HG03571 (cell line): Measurements from ENCODE around the gene PRKCE.

Source experiments
- ATAC-seq: cut with Tn5 transposase; IDR thresholded peaks from one replicate; pipeline ENCODE4 v1.9.1; 2021; ENCODE audit not compliant: unreplicated experiment

The PRKCE gene

GRCh38 chr2:45923701-45924100 lies 272.2 kb downstream of the PRKCE start:
- no peak for ATAC-seq

GRCh38 chr2:45925026-45925425 lies 273.6 kb downstream of the PRKCE start:
- no peak for ATAC-seq

- ATAC-seq, result no peak
Observed at GRCh38 chr2:45925636-45926366, 274.3 kb downstream of the PRKCE start.

- ATAC-seq, result no peak
Observed at GRCh38 chr2:45928946-45929345, 277.5 kb downstream of the PRKCE start.

- no peak for ATAC-seq
Observed at GRCh38 chr2:45929674-45930395, 278.4 kb downstream of the PRKCE start.

- no peak for ATAC-seq
Observed at GRCh38 chr2:45930396-45930792, 278.9 kb downstream of the PRKCE start.

GRCh38 chr2:45932278-45932975 lies 281.0 kb downstream of the PRKCE start:
- no peak for ATAC-seq

GRCh38 chr2:45935791-45936622 lies 284.5 kb downstream of the PRKCE start:
- no peak for ATAC-seq

- ATAC-seq, result no peak
Observed at GRCh38 chr2:45936623-45936979, 285.1 kb downstream of the PRKCE start.

- ATAC-seq, result no peak
Observed at GRCh38 chr2:45937990-45938389, 286.5 kb downstream of the PRKCE start.

GRCh38 chr2:45938649-45939511 lies 287.4 kb downstream of the PRKCE start:
- ATAC-seq, result no peak

GRCh38 chr2:45941531-45942236 lies 290.2 kb downstream of the PRKCE start:
- ATAC-seq, result no peak

- ATAC-seq, result no peak
Observed at GRCh38 chr2:45942237-45942738, 290.8 kb downstream of the PRKCE start.

- ATAC-seq, result no peak
Observed at GRCh38 chr2:45943219-45944044, 292.0 kb downstream of the PRKCE start.

- ATAC-seq, result no peak
Observed at GRCh38 chr2:45944074-45944473, 292.6 kb downstream of the PRKCE start.

GRCh38 chr2:45945302-45945717 lies 293.8 kb downstream of the PRKCE start:
- no peak for ATAC-seq

GRCh38 chr2:45946023-45946422 lies 294.5 kb downstream of the PRKCE start:
- no peak for ATAC-seq

- ATAC-seq, result no peak
Observed at GRCh38 chr2:45950606-45951005, 299.1 kb downstream of the PRKCE start.
